SK-N-SH (cell line): Measurements from ENCODE around the gene ZNF562. TPM values are rescaled to one million over a fixed set of nuclear protein-coding genes. Genes with fewer than 3 reads are reported as not detected.

Experiments
- CTCF ChIA-PET: fragments of 300-600, 350-600 bp; formaldehyde crosslinking; extraction: SDS; loops from one replicate; lab custom pipeline; 2021; lab: Yijun Ruan, JAX
- POLR2A ChIA-PET: fragments of 350-600 bp; sonication (Branson Sonifier 250); formaldehyde crosslinking; extraction: SDS; loops from one replicate; lab custom pipeline; 2020; ENCODE audit warnings: antibody characterized with exemption, inconsistent platforms; lab: Yijun Ruan, JAX
- DNase-seq: peaks from one replicate; pipeline ENCODE4 v3.0.0; 2012
- H2AFZ ChIP-seq: fragments of 200-600 bp; sonication (generic); 2 replicates; pipeline ENCODE4 v1.8.1; 2016; ENCODE audit warnings: antibody characterized with exemption, mild to moderate bottlenecking, low read depth
- H3F3A ChIP-seq: fragments of 200-600 bp; sonication (generic); replicated peaks from 2 replicates; pipeline ENCODE3; 2016; ENCODE audit warnings: antibody characterized with exemption, mild to moderate bottlenecking; ENCODE audit not compliant: insufficient read depth
- H3K27ac ChIP-seq, 2 experiments: fragments of 200-500 bp in 1 of 2; fragments of 200-600 bp in 1 of 2; sonication (Bioruptor generic) in 1 of 2; sonication (generic), shearing (Covaris generic) in 1 of 2; 2 replicates each; pipeline versions ENCODE4 v1.5.1 to v1.6.1; 2014 to 2016; ENCODE audit warnings: low read depth in 2 of 2, inconsistent platforms in 1 of 2, low read length in 1 of 2, mild to moderate bottlenecking in 1 of 2, mixed read lengths in 1 of 2
- H3K27me3 ChIP-seq: fragments of 200-600 bp; sonication (generic), shearing (Covaris generic); 2 replicates; pipeline ENCODE4 v1.6.1; 2016; ENCODE audit warnings: mixed run types; ENCODE audit not compliant: insufficient read depth
- H3K36me3 ChIP-seq, 2 experiments: fragments of 200-500 bp in 1 of 2; fragments of 200-600 bp in 1 of 2; sonication (Bioruptor generic) in 1 of 2; sonication (generic) in 1 of 2; replicated peaks in 1 of 2; 2 replicates each; pipeline versions ENCODE3 to v1.5.1; 2014 to 2016; ENCODE audit warnings: low read length in 1 of 2, mild to moderate bottlenecking in 1 of 2; ENCODE audit not compliant: insufficient read depth in 2 of 2, control insufficient read depth in 1 of 2
- H3K4me1 ChIP-seq, 2 experiments: fragments of 200-500 bp in 1 of 2; fragments of 200-600 bp in 1 of 2; sonication (Bioruptor generic) in 1 of 2; sonication (generic), shearing (Covaris generic) in 1 of 2; 2 replicates each; pipeline versions ENCODE4 v1.5.1 to v1.6.1; 2014 to 2016; ENCODE audit warnings: low read depth in 1 of 2, low read length in 1 of 2, mixed run types in 1 of 2; ENCODE audit not compliant: insufficient read depth in 2 of 2, control insufficient read depth in 1 of 2
- H3K4me2 ChIP-seq: fragments of 200-600 bp; sonication (generic), shearing (Covaris generic); 2 replicates; pipeline ENCODE4 v1.6.1; 2017; ENCODE audit warnings: mixed run types
- H3K4me3 ChIP-seq, 2 experiments: fragments of 200-500 bp in 1 of 2; fragments of 200-600 bp in 1 of 2; sonication (Bioruptor generic) in 1 of 2; sonication (generic), shearing (Covaris generic) in 1 of 2; 2 replicates each; pipeline versions ENCODE4 v1.5.1 to v1.8.1; 2014 to 2016; ENCODE audit warnings: low read depth in 2 of 2, inconsistent platforms in 1 of 2, low read length in 1 of 2, mild to moderate bottlenecking in 1 of 2, mixed read lengths in 1 of 2, moderate library complexity in 1 of 2
- H3K79me2 ChIP-seq: fragments of 200-600 bp; sonication (generic); 2 replicates; pipeline ENCODE4 v1.8.1; 2017; ENCODE audit warnings: mild to moderate bottlenecking; ENCODE audit not compliant: insufficient read depth
- H3K9ac ChIP-seq: fragments of 200-600 bp; sonication (generic); 2 replicates; pipeline ENCODE4 v1.6.1; 2017; ENCODE audit warnings: mixed run types
- H3K9me2 ChIP-seq: fragments of 200-600 bp; sonication (generic); 2 replicates; pipeline ENCODE4 v1.6.1; 2017; ENCODE audit warnings: mixed run types
- H3K9me3 ChIP-seq: fragments of 200-600 bp; sonication (generic); 2 replicates; pipeline ENCODE4 v1.6.1; 2017; ENCODE audit warnings: mixed run types, mild to moderate bottlenecking, moderate library complexity
- H4K20me1 ChIP-seq: fragments of 200-600 bp; sonication (generic); 2 replicates; pipeline ENCODE4 v1.6.1; 2017; ENCODE audit warnings: mild to moderate bottlenecking, mixed run types; ENCODE audit not compliant: insufficient read depth
- CHD2 ChIP-seq: fragments of 150-350 bp; IDR thresholded peaks from 2 replicates; pipeline ENCODE4 v1.6.1; 2018; ENCODE audit warnings: low read length; ENCODE audit not compliant: partially characterized antibody
- ELF1 ChIP-seq: IDR thresholded peaks from 2 replicates; pipeline ENCODE4 v1.4.0; 2012
- EP300 ChIP-seq, 2 experiments: IDR thresholded peaks; 2 replicates each; pipeline versions ENCODE4 v1.4.0 to v1.6.1; 2012; ENCODE audit warnings: borderline replicate concordance in 1 of 2, low read depth in 1 of 2, low read length in 1 of 2
- EZH2phosphoT487 ChIP-seq: fragments of 200-600 bp; sonication (generic); IDR thresholded peaks from 2 replicates; pipeline ENCODE4 v1.6.1; 2017; ENCODE audit warnings: low read depth, mixed run types, mild to moderate bottlenecking, antibody characterized with exemption, moderate library complexity, borderline replicate concordance
- FOSL2 ChIP-seq: IDR thresholded peaks from 2 replicates; pipeline ENCODE4 v1.4.0; 2012; ENCODE audit warnings: low read depth, mild to moderate bottlenecking, moderate library complexity, borderline replicate concordance
- FOXJ3 ChIP-seq: sonication (generic); formaldehyde crosslinking; IDR thresholded peaks from 2 replicates; pipeline ENCODE4 v1.5.1; 2020; ENCODE audit warnings: mild to moderate bottlenecking, missing genetic modification reagents
- FOXM1 ChIP-seq: IDR thresholded peaks from 2 replicates; pipeline ENCODE4 v1.4.0; 2012; ENCODE audit warnings: low read depth, mild to moderate bottlenecking
- GABPA ChIP-seq: IDR thresholded peaks from 2 replicates; pipeline ENCODE4 v1.4.0; 2012; ENCODE audit warnings: low read depth, mild to moderate bottlenecking
- GATA2 ChIP-seq: sonication (generic); formaldehyde crosslinking; IDR thresholded peaks from 2 replicates; pipeline ENCODE4 v1.5.0; 2020; ENCODE audit warnings: mild to moderate bottlenecking, missing genetic modification reagents
- MEF2A ChIP-seq: IDR thresholded peaks from 2 replicates; pipeline ENCODE4 v1.4.0; 2012; ENCODE audit warnings: low read depth, borderline replicate concordance
- MXI1 ChIP-seq: IDR thresholded peaks from 2 replicates; pipeline ENCODE4 v1.6.1; 2012; ENCODE audit warnings: mild to moderate bottlenecking, low read depth, low read length, improper control_type of control experiment
- NFIC ChIP-seq: IDR thresholded peaks from 2 replicates; pipeline ENCODE4 v1.4.0; 2012; ENCODE audit warnings: borderline replicate concordance
- NRF1 ChIP-seq: IDR thresholded peaks from 2 replicates; pipeline ENCODE4 v1.6.1; 2012; ENCODE audit warnings: low read depth, mild to moderate bottlenecking, low read length
- POLR2AphosphoS5 ChIP-seq: IDR thresholded peaks from 2 replicates; pipeline ENCODE4 v1.6.1; 2012; ENCODE audit warnings: low read depth, low read length
- RAD21 ChIP-seq: IDR thresholded peaks from 2 replicates; pipeline ENCODE4 v1.6.1; 2012; ENCODE audit warnings: mild to moderate bottlenecking, low read length
- RFX5 ChIP-seq: IDR thresholded peaks from 2 replicates; pipeline ENCODE4 v1.6.1; 2012; ENCODE audit warnings: mild to moderate bottlenecking, improper control_type of control experiment, low read length
- RXRA ChIP-seq: IDR thresholded peaks from 2 replicates; pipeline ENCODE4 v1.4.0; 2012; ENCODE audit warnings: low read depth, mild to moderate bottlenecking, borderline replicate concordance
- SMC3 ChIP-seq: IDR thresholded peaks from 2 replicates; pipeline ENCODE4 v1.6.1; 2012; ENCODE audit warnings: low read depth, low read length, improper control_type of control experiment
- TAF1 ChIP-seq: IDR thresholded peaks from 2 replicates; pipeline ENCODE4 v1.6.1; 2012; ENCODE audit warnings: low read depth, mild to moderate bottlenecking, low read length, moderate library complexity, borderline replicate concordance
- TEAD4 ChIP-seq: IDR thresholded peaks from 2 replicates; pipeline ENCODE4 v1.4.0; 2012; ENCODE audit warnings: mild to moderate bottlenecking, borderline replicate concordance; ENCODE audit not compliant: insufficient read depth
- YY1 ChIP-seq: IDR thresholded peaks from 2 replicates; pipeline ENCODE4 v1.4.0; 2012; ENCODE audit warnings: low read depth, mild to moderate bottlenecking
- WGBS: methylation state at CpG from one replicate; pipeline ENCODE4 v1.1.6; 2017; ENCODE audit warnings: low lambda C conversion rate; 5-methylcytosine and 5-hydroxymethylcytosine counted together
- polyA plus RNA-seq, 3 experiments: library from polyadenylated mRNA; depleted of rRNA; stranded (reverse); fragments of >200 nt; gene quantifications; 2 replicates each; pipeline ENCODE4 v1.2.3, GENCODE V29; 2012
- TF ChIP-seq, protein P1 (sequence below): fragments of 150-350 bp; IDR thresholded peaks from 2 replicates; pipeline ENCODE4 v1.6.1; 2016; ENCODE audit warnings: mild to moderate bottlenecking, low read depth, low read length
- TF ChIP-seq, protein P2 (sequence below): IDR thresholded peaks from 2 replicates; pipeline ENCODE4; 2012
- TF ChIP-seq, protein P3 (sequence below): IDR thresholded peaks from 2 replicates; pipeline ENCODE4 v1.6.1; 2012; ENCODE audit warnings: mild to moderate bottlenecking, low read depth, low read length, moderate library complexity
- TF ChIP-seq, protein P4 (sequence below): fragments of 150-350 bp; IDR thresholded peaks from 2 replicates; pipeline ENCODE4 v1.6.1; 2017; ENCODE audit warnings: antibody characterized with exemption, low read length, low read depth, borderline replicate concordance
- TF ChIP-seq, protein P5 (sequence below): IDR thresholded peaks from 2 replicates; pipeline ENCODE4 v1.4.0; 2012; ENCODE audit warnings: low read depth

Gene ZNF562
- polyA plus RNA-seq, 1 of the 3 experiments (the other 2 are of a cell fraction), result 3.1 TPM

GRCh38 chr19:9621156-9622037 is 53.5 kb downstream of the ZNF562 start, which contains the start of gene ZNF561:
Gene ZNF561 (minus strand): TSS chr19:9621232. CDS start chr19:9619456, 1,776 bp downstream.
- peaks cover 14 to 30% of the 10 kb centered on the region in 2 experiments for H3K36me3 ChIP-seq
- H3F3A ChIP-seq, result peaks cover 10% of the 10 kb centered on the region
- peak within 1 kb of the TSS; percentile 94 for H2AFZ ChIP-seq
- H3K9me3 ChIP-seq, result no peaks in the 10 kb centered on the region
- H3K27me3 ChIP-seq, result no peaks in the 10 kb centered on the region
- peak within 1 kb of the TSS; percentile 84 to 96 for H3K27ac ChIP-seq
- peak; percentile 86 for DNase-seq
- CTCF ChIA-PET, result interaction anchor here (0.6 to 2.3 kb wide), 6 partner anchors 33 to 178 kb away, joined by 3 to 5 read pairs (median 4); partner anchors contain the start of genes ZNF121 and ZNF846
- H3K9me2 ChIP-seq, result no peaks in the 10 kb centered on the region
- peak within 1 kb of the TSS; percentile 70 to 95 for H3K4me3 ChIP-seq
- peaks cover 40% of the 10 kb centered on the region for H3K79me2 ChIP-seq
- no peaks in the 10 kb centered on the region for H4K20me1 ChIP-seq
- POLR2A ChIA-PET, result interaction anchor here (0.8 to 2.0 kb wide), 5 partner anchors 23 to 206 kb away, joined by 3 to 15 read pairs (median 4); partner anchors contain the start of genes UBL5 and ZNF846
- H3K4me1 ChIP-seq, result peaks cover 5 to 6% of the 10 kb centered on the region in 2 experiments; a peak in 2 of 4 replicates
- peak within 1 kb of the TSS; percentile 90 for H3K4me2 ChIP-seq
- H3K9ac ChIP-seq, result peak within 1 kb of the TSS; percentile 87
- 5% methylated on average over 15 of the region's 33 CpGs for WGBS
- TF ChIP-seq, protein P1, sequence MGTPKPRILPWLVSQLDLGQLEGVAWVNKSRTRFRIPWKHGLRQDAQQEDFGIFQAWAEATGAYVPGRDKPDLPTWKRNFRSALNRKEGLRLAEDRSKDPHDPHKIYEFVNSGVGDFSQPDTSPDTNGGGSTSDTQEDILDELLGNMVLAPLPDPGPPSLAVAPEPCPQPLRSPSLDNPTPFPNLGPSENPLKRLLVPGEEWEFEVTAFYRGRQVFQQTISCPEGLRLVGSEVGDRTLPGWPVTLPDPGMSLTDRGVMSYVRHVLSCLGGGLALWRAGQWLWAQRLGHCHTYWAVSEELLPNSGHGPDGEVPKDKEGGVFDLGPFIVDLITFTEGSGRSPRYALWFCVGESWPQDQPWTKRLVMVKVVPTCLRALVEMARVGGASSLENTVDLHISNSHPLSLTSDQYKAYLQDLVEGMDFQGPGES, result no peak
- TF ChIP-seq GABPA (peak; percentile 85), FOSL2 (no peak), MEF2A (no peak), GATA2 (CRISPR knock-in tag) (no peak), FOXJ3 (CRISPR knock-in tag) (no peak), YY1 (peak; percentile 97), EZH2phosphoT487 (no peak), NFIC (no peak; the same call in 1 of the 2 replicates), NRF1 (no peak), RAD21 (no peak), TAF1 (peak; percentile 86), RFX5 (peak; percentile 48; the same call in 1 of the 2 replicates), MXI1 (peak; percentile 57; the same call in 1 of the 2 replicates), SMC3 (no peak), POLR2AphosphoS5 (peak; percentile 76), FOXM1 (no peak), ELF1 (no peak), CHD2 (no peak), EP300 (IDR thresholded peaks at IDR 0.05; ENCODE audit: borderline replicate concordance in 1 of 2, low read depth in 1 of 2, low read length in 1 of 2) (no peak; a peak in 1 of 4 replicates), RXRA (no peak), TEAD4 (no peak)
- TF ChIP-seq, protein P2, sequence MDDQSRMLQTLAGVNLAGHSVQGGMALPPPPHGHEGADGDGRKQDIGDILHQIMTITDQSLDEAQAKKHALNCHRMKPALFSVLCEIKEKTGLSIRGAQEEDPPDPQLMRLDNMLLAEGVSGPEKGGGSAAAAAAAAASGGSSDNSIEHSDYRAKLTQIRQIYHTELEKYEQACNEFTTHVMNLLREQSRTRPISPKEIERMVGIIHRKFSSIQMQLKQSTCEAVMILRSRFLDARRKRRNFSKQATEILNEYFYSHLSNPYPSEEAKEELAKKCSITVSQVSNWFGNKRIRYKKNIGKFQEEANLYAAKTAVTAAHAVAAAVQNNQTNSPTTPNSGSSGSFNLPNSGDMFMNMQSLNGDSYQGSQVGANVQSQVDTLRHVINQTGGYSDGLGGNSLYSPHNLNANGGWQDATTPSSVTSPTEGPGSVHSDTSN, result peak; percentile 16
- TF ChIP-seq, protein P3, sequence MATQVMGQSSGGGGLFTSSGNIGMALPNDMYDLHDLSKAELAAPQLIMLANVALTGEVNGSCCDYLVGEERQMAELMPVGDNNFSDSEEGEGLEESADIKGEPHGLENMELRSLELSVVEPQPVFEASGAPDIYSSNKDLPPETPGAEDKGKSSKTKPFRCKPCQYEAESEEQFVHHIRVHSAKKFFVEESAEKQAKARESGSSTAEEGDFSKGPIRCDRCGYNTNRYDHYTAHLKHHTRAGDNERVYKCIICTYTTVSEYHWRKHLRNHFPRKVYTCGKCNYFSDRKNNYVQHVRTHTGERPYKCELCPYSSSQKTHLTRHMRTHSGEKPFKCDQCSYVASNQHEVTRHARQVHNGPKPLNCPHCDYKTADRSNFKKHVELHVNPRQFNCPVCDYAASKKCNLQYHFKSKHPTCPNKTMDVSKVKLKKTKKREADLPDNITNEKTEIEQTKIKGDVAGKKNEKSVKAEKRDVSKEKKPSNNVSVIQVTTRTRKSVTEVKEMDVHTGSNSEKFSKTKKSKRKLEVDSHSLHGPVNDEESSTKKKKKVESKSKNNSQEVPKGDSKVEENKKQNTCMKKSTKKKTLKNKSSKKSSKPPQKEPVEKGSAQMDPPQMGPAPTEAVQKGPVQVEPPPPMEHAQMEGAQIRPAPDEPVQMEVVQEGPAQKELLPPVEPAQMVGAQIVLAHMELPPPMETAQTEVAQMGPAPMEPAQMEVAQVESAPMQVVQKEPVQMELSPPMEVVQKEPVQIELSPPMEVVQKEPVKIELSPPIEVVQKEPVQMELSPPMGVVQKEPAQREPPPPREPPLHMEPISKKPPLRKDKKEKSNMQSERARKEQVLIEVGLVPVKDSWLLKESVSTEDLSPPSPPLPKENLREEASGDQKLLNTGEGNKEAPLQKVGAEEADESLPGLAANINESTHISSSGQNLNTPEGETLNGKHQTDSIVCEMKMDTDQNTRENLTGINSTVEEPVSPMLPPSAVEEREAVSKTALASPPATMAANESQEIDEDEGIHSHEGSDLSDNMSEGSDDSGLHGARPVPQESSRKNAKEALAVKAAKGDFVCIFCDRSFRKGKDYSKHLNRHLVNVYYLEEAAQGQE, result no peak
- TF ChIP-seq, protein P4, sequence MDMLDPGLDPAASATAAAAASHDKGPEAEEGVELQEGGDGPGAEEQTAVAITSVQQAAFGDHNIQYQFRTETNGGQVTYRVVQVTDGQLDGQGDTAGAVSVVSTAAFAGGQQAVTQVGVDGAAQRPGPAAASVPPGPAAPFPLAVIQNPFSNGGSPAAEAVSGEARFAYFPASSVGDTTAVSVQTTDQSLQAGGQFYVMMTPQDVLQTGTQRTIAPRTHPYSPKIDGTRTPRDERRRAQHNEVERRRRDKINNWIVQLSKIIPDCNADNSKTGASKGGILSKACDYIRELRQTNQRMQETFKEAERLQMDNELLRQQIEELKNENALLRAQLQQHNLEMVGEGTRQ, result no peak
- TF ChIP-seq, protein P5, sequence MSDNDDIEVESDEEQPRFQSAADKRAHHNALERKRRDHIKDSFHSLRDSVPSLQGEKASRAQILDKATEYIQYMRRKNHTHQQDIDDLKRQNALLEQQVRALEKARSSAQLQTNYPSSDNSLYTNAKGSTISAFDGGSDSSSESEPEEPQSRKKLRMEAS, result peak; percentile 55
